A549 (cell line): ENCODE results near the gene KLHL24. TPM values are rescaled to one million over a fixed set of nuclear protein-coding genes. Genes with fewer than 3 reads are reported as not detected.

Source experiments
- ATAC-seq, 2 experiments: fragments of 200-7000 bp in 1 of 2; fragments of >200 bp in 1 of 2; cut with Nextera tagmentation in 1 of 2; cut with Tn5 transposase in 1 of 2; 3 replicates each; pipeline versions ENCODE4 v1.8.0 to v1.9.1; 2018 to 2020; ENCODE audit warnings: mild to moderate bottlenecking in 1 of 2, moderate library complexity in 1 of 2
- CTCF ChIA-PET: fragments of 300-600 bp; sonication (Branson Sonifier 250); formaldehyde crosslinking; extraction: SDS; loops from one replicate; lab custom pipeline; 2021; ENCODE audit warnings: antibody characterized with exemption, inconsistent platforms; lab: Yijun Ruan, JAX
- POLR2A ChIA-PET: fragments of 350-600 bp; formaldehyde crosslinking; extraction: SDS; loops from one replicate; lab custom pipeline; 2021; ENCODE audit warnings: antibody characterized with exemption, inconsistent platforms; lab: Yijun Ruan, JAX
- DNase-seq, 2 experiments: peaks; one replicate each; pipeline versions ENCODE4 v3.0.0 to v3.0.0-alpha.2; 2011 to 2016; ENCODE audit warnings: low read depth in 1 of 2, low spot score in 1 of 2
- FAIRE-seq: peaks from 2 replicates; lab custom pipeline; 2011; peaks lifted over from hg19 to GRCh38; lab: Jason Lieb, UNC
- H3K27ac ChIP-seq, 2 experiments: fragments of >200 bp; sonication (Bioruptor Twin); formaldehyde crosslinking; 3 replicates each; pipeline ENCODE4 v1.5.1; 2016 to 2017
- H3K4me1 ChIP-seq: fragments of >200 bp; sonication (Bioruptor Twin); formaldehyde crosslinking; 3 replicates; pipeline ENCODE4 v1.6.1; 2016
- H3K4me2 ChIP-seq: fragments of >200 bp; sonication (Bioruptor Twin); formaldehyde crosslinking; 3 replicates; pipeline ENCODE4 v1.6.1; 2016
- H3K4me3 ChIP-seq: fragments of >200 bp; sonication (Bioruptor Twin); formaldehyde crosslinking; 3 replicates; pipeline ENCODE4 v1.5.1; 2016
- H3K9me3 ChIP-seq: fragments of >200 bp; sonication (Bioruptor Twin); formaldehyde crosslinking; 3 replicates; pipeline ENCODE4 v1.6.1; 2016
- BCL3 ChIP-seq: fragments of >200 bp; sonication (Bioruptor Twin); formaldehyde crosslinking; IDR thresholded peaks from 3 replicates; pipeline ENCODE4 v1.6.1; 2016
- CBX8 ChIP-seq: fragments of 200-600 bp; sonication (generic); IDR thresholded peaks from 2 replicates; pipeline ENCODE4 v1.6.1; 2016
- CEBPB ChIP-seq, 2 experiments: fragments of >200 bp in 1 of 2; sonication (Bioruptor Twin) in 1 of 2; formaldehyde crosslinking in 1 of 2; IDR thresholded peaks; 2 replicates each; pipeline ENCODE4 v1.6.1; 2012 to 2016
- CHD2 ChIP-seq: fragments of 150-350 bp; IDR thresholded peaks from 2 replicates; pipeline ENCODE4 v1.6.1; 2014; ENCODE audit warnings: low read length; ENCODE audit not compliant: partially characterized antibody
- E2F6 ChIP-seq: IDR thresholded peaks from 2 replicates; pipeline ENCODE4 v1.6.1; 2012; ENCODE audit warnings: low read depth, borderline replicate concordance
- ELK1 ChIP-seq: fragments of 150-350 bp; IDR thresholded peaks from 2 replicates; pipeline ENCODE4 v1.6.1; 2014; ENCODE audit warnings: low read depth, mild to moderate bottlenecking, low read length
- EP300 ChIP-seq, 2 experiments: fragments of >200 bp; sonication (Bioruptor Twin); formaldehyde crosslinking; IDR thresholded peaks; 2 replicates in 1 of 2; 3 replicates in 1 of 2; pipeline ENCODE4 v1.6.1; 2016 to 2017
- ESRRA ChIP-seq: fragments of 150-350 bp; IDR thresholded peaks from 2 replicates; pipeline ENCODE4 v1.6.1; 2014; ENCODE audit warnings: mild to moderate bottlenecking, low read length, borderline replicate concordance
- FOSL2 ChIP-seq, 2 experiments: fragments of 450-650 bp in 1 of 2; fragments of >200 bp in 1 of 2; sonication (Bioruptor Twin) in 1 of 2; formaldehyde crosslinking; IDR thresholded peaks; 2 replicates each; pipeline versions ENCODE4 v1.5.0 to v1.6.1; 2016 to 2020; ENCODE audit warnings: mild to moderate bottlenecking in 1 of 2, moderate library complexity in 1 of 2
- FOXS1 ChIP-seq: fragments of 250-450 bp; sonication (Bioruptor Pico); IDR thresholded peaks from 2 replicates; pipeline ENCODE4 v1.5.0; 2020; ENCODE audit warnings: mild to moderate bottlenecking, moderate library complexity
- HDAC2 ChIP-seq: fragments of 200-600 bp; sonication (generic); IDR thresholded peaks from 2 replicates; pipeline ENCODE4 v1.6.1; 2016
- HMGXB4 ChIP-seq: fragments of 250-450 bp; sonication (Bioruptor Pico); IDR thresholded peaks from 2 replicates; pipeline ENCODE4 v1.5.0; 2021; ENCODE audit warnings: mild to moderate bottlenecking, moderate library complexity, borderline replicate concordance
- HOXB5 ChIP-seq: fragments of 250-450 bp; sonication (Bioruptor Pico); IDR thresholded peaks from 2 replicates; pipeline ENCODE4 v1.5.0; 2020; ENCODE audit warnings: mild to moderate bottlenecking, moderate library complexity
- JUN ChIP-seq, 2 experiments: fragments of >200 bp; sonication (Bioruptor Twin); formaldehyde crosslinking; IDR thresholded peaks; 2 replicates in 1 of 2; 3 replicates in 1 of 2; pipeline ENCODE4 v1.6.1; 2016 to 2017
- MAX ChIP-seq: IDR thresholded peaks from 2 replicates; pipeline ENCODE4 v1.6.1; 2012
- MYC ChIP-seq: IDR thresholded peaks from 2 replicates; pipeline ENCODE4 v1.6.1; 2012; ENCODE audit warnings: mild to moderate bottlenecking, inconsistent platforms, low read length, improper control_type of control experiment, borderline replicate concordance
- NPAS2 ChIP-seq: fragments of 250-450 bp; sonication (Bioruptor Pico); IDR thresholded peaks from 2 replicates; pipeline ENCODE4 v1.8.0; 2022; ENCODE audit warnings: mild to moderate bottlenecking, moderate library complexity, borderline replicate concordance
- PHF8 ChIP-seq: fragments of 200-600 bp; sonication (generic); IDR thresholded peaks from 2 replicates; pipeline ENCODE4 v1.6.1; 2016; ENCODE audit warnings: low read depth, mild to moderate bottlenecking, antibody characterized with exemption, moderate library complexity, borderline replicate concordance
- POLR2A ChIP-seq: IDR thresholded peaks from 2 replicates; pipeline ENCODE4 v1.6.1; 2012; ENCODE audit warnings: mild to moderate bottlenecking, low read length
- RARB ChIP-seq: fragments of 250-450 bp; sonication (Bioruptor Pico); IDR thresholded peaks from 2 replicates; pipeline ENCODE4 v1.8.0; 2021; ENCODE audit warnings: mild to moderate bottlenecking, moderate library complexity
- USF2 ChIP-seq: fragments of 450-650 bp; IDR thresholded peaks from 2 replicates; pipeline ENCODE4 v1.6.1; 2014; ENCODE audit warnings: antibody characterized with exemption
- ZFP36 ChIP-seq: fragments of 450-650 bp; IDR thresholded peaks from 2 replicates; pipeline ENCODE4 v1.6.1; 2014; ENCODE audit warnings: borderline replicate concordance; ENCODE audit not compliant: partially characterized antibody
- ZNF302 ChIP-seq: fragments of 250-450 bp; sonication (Bioruptor Pico); IDR thresholded peaks from 2 replicates; pipeline ENCODE4 v1.9.0; 2021; ENCODE audit warnings: inconsistent platforms, mild to moderate bottlenecking, moderate library complexity
- WGBS: methylation state at CpG from one replicate; pipeline ENCODE4 v1.1.6; 2017; ENCODE audit errors: missing lambda C conversion rate; 5-methylcytosine and 5-hydroxymethylcytosine counted together
- polyA plus RNA-seq, 4 experiments: library from polyadenylated mRNA; depleted of rRNA in 3 of 4; stranded (reverse); fragments of >200 nt; fragmentation: RNase III in 1 of 4; extraction: RNeasy Plus Mini Kit Qiagen cat#74134 plus additional on column Dnase treatment in 1 of 4; gene quantifications; 2 replicates in 3 of 4; 3 replicates in 1 of 4; pipeline ENCODE4 v1.2.3, GENCODE V29; 2011 to 2017

The KLHL24 gene
- polyA plus RNA-seq, 2 of the 4 experiments (the other 2 are of a cell fraction), result 4.0 to 11.9 TPM

- no peak for TF ChIP-seq CBX8
- no peak for TF ChIP-seq FOSL2 (IDR thresholded peaks at IDR 0.05)
- TF ChIP-seq FOSL2 (CRISPR knock-in tag; IDR thresholded peaks at IDR 0.05), result no peak
- TF ChIP-seq ELK1, result no peak
- no peak for TF ChIP-seq FOXS1 (CRISPR knock-in tag)
- TF ChIP-seq HMGXB4 (CRISPR knock-in tag), result no peak
- no peak for TF ChIP-seq CHD2
- no peak for TF ChIP-seq ZFP36
- TF ChIP-seq HOXB5 (CRISPR knock-in tag), result no peak
- no peak for TF ChIP-seq NPAS2
Measured at GRCh38 chr3:183634707-183635106, 716 bp upstream of the KLHL24 start (continued).

GRCh38 chr3:183635107-183635430, 354 bp upstream of the KLHL24 start:
- H3K4me3 ChIP-seq, result peak overlapping the region; percentile 91
- WGBS, result 5% methylated on average over 9 of the region's 9 CpGs
- ChIA-PET CTCF (interaction anchor here (1.0 kb wide), 2 partner anchors 11 to 132 kb away, joined by 3 to 4 read pairs; no protein-coding TSS in a partner anchor), POLR2A (interaction anchor here (0.7 to 3.0 kb wide), 4 partner anchors 10 to 87 kb away, joined by 3 to 17 read pairs (median 6); partner anchors contain the start of gene YEATS2)
- no peaks in the 10 kb centered on the region for H3K9me3 ChIP-seq
- ATAC-seq (peak; percentile 9 to 10; a peak in 4 of 6 replicates), DNase-seq (no peak), FAIRE-seq (no peak)
- H3K4me2 ChIP-seq, result peak overlapping the region; percentile 78
- peaks cover 4% of the 10 kb centered on the region; the same call in 1 of the 3 replicates for H3K4me1 ChIP-seq
- H3K27ac ChIP-seq, result peak overlapping the region; percentile 48 to 85
- TF ChIP-seq PHF8, result peak; percentile 22; the same call in 1 of the 2 replicates
- 0 out of 2 replicates have a peak, but pooled peaks have one; percentile 11 for TF ChIP-seq MYC
- TF ChIP-seq E2F6, result peak; percentile 55; the same call in 1 of the 2 replicates
- no peak for TF ChIP-seq ZFP36
- no peak for TF ChIP-seq RARB (CRISPR knock-in tag)
- no peak for TF ChIP-seq ZNF302 (CRISPR knock-in tag)

GRCh38 chr3:183636221-183637105, 1.0 kb downstream of the KLHL24 start:
- ChIA-PET POLR2A (interaction anchor here (0.5 to 3.0 kb wide), 6 partner anchors 9 to 131 kb away, joined by 3 to 17 read pairs (median 4); partner anchors contain the start of gene YEATS2), CTCF (interaction anchor here (1.0 kb wide), 1 partner anchor 134 kb away, joined by 3 read pairs; no protein-coding TSS in a partner anchor)
- Histone ChIP-seq H3K4me1 (peaks cover 4% of the 10 kb centered on the region; the same call in 1 of the 3 replicates), H3K27ac (peak overlapping the region; percentile 80 to 89), H3K4me3 (peak overlapping the region; percentile 91), H3K9me3 (no peaks in the 10 kb centered on the region), H3K4me2 (peak overlapping the region; percentile 78)
- 1% methylated on average over 24 of the region's 84 CpGs for WGBS
- peak; percentile 69 to 90 for DNase-seq
- TF ChIP-seq BCL3 (no peak), FOXS1 (CRISPR knock-in tag) (no peak), EP300 (IDR thresholded peaks at IDR 0.05) (no peak), FOSL2 (IDR thresholded peaks at IDR 0.05) (no peak), FOSL2 (CRISPR knock-in tag; IDR thresholded peaks at IDR 0.05) (no peak), POLR2A (peak; percentile 50), MAX (peak; percentile 61), CBX8 (no peak), ESRRA (no peak; the same call in 1 of the 2 replicates), HDAC2 (no peak), USF2 (peak; percentile 61), CEBPB (IDR thresholded peaks at IDR 0.05) (peak; percentile 91 to 95), JUN (IDR thresholded peaks at IDR 0.05) (0 out of 5 replicates have a peak, but pooled peaks of 1 of the 2 experiments have one; percentile 22)
- no peak for FAIRE-seq
- ATAC-seq, result peak; percentile 85 to 92
